ENCODE measurements around the gene SNURF.
"Not testable (repeated sequence)": the region's sequence is repeated elsewhere in the genome, so short reads cannot be mapped to it uniquely, and the experiment has no call there.

SNURF gene

GRCh38 chr15:24971052-24971451, 16.3 kb downstream of the SNURF start:
- TF ChIP-seq CTCF (IDR thresholded peaks at IDR 0.05; ENCODE audit: insufficient read depth, low read depth, low read length, missing control alignments) = no peak
- no peak for DNase-seq (ENCODE audit: low read depth)

GRCh38 chr15:24971772-24972171, 17.0 kb downstream of the SNURF start:
- DNase-seq (ENCODE audit: low read depth) = no peak
- TF ChIP-seq CTCF (IDR thresholded peaks at IDR 0.05; ENCODE audit: insufficient read depth, low read depth, low read length, missing control alignments) = no peak
- no peak overlapping the region for H3K4me3 ChIP-seq (ENCODE audit: low read depth, low read length)

More at GRCh38 chr15:24971052-24971451, 16.3 kb downstream of the SNURF start:
- H3K4me3 ChIP-seq (ENCODE audit: low read depth, low read length) = no peak overlapping the region

- DNase-seq (ENCODE audit: low read depth); H3K4me3 ChIP-seq (ENCODE audit: low read depth, low read length): not testable (repeated sequence)
Observed at GRCh38 chr15:24972707-24973106, 17.9 kb downstream of the SNURF start.

- no peak overlapping the region for H3K4me3 ChIP-seq (ENCODE audit: low read depth, low read length)
- DNase-seq (ENCODE audit: low read depth) = no peak
- TF ChIP-seq CTCF (IDR thresholded peaks at IDR 0.05; ENCODE audit: insufficient read depth, low read depth, low read length, missing control alignments) = no peak
Observed at GRCh38 chr15:24976932-24977331, 22.1 kb downstream of the SNURF start.

- no peak overlapping the region for H3K4me3 ChIP-seq (ENCODE audit: low read depth, low read length)
- no peak for TF ChIP-seq CTCF (IDR thresholded peaks at IDR 0.05; ENCODE audit: insufficient read depth, low read depth, low read length, missing control alignments)
- no peak for DNase-seq (ENCODE audit: low read depth)
Observed at GRCh38 chr15:24977686-24978085, 22.9 kb downstream of the SNURF start.

- DNase-seq (ENCODE audit: low read depth) = no peak
- TF ChIP-seq CTCF (IDR thresholded peaks at IDR 0.05; ENCODE audit: insufficient read depth, low read depth, low read length, missing control alignments) = no peak
- H3K4me3 ChIP-seq (ENCODE audit: low read depth, low read length) = no peak overlapping the region
Observed at GRCh38 chr15:24985224-24985623, 30.4 kb downstream of the SNURF start.

GRCh38 chr15:24986653-24987052, 31.9 kb downstream of the SNURF start:
- H3K4me3 ChIP-seq (ENCODE audit: low read depth, low read length) = no peak overlapping the region
- no peak for TF ChIP-seq CTCF (IDR thresholded peaks at IDR 0.05; ENCODE audit: insufficient read depth, low read depth, low read length, missing control alignments)
- DNase-seq (ENCODE audit: low read depth) = no peak
